ENCODE measurements around the gene MAPK10. TPM values are rescaled to one million over a fixed set of nuclear protein-coding genes. Genes with fewer than 3 reads are reported as not detected.

The MAPK10 gene
- total RNA-seq, 1 experiment from 2014 or later, result 4.7 TPM

- no peaks in the 10 kb centered on the region for H3K79me1 ChIP-seq (ENCODE audit: insufficient read depth, low read depth, low read length, poor library complexity, severe bottlenecking)
- no peaks in the 10 kb centered on the region for H3K79me2 ChIP-seq (ENCODE audit: insufficient read depth, low read length)
- no peak overlapping the region for H3K4ac ChIP-seq (ENCODE audit: low read depth, low read length)
- no peaks in the 10 kb centered on the region for H3K23me2 ChIP-seq (ENCODE audit: insufficient read length, low read depth, low read length, poor library complexity, severe bottlenecking)
- H2BK20ac ChIP-seq (ENCODE audit: low read depth, low read length, poor library complexity, severe bottlenecking), result no peak overlapping the region
- H3T11ph ChIP-seq (ENCODE audit: low read length), result no peak overlapping the region
- H2AFZ ChIP-seq (ENCODE audit: low read length), result no peak overlapping the region
- Mint-ChIP-seq H3K4me1 (no peaks in the 10 kb centered on the region), H3K27ac (no peak overlapping the region), H3K9me3 (peaks cover 4 to 5% of the 10 kb centered on the region in 2 experiments; a peak in 4 of 5 replicates), H3K36me3 (ENCODE audit: insufficient read depth in 1 of 3, low read depth in 3 of 3) (peaks cover 0 to 7% (median 4%) of the 10 kb centered on the region in 3 experiments; a peak in 3 of 7 replicates), H3K27me3 (ENCODE audit: low read depth) (no peaks in the 10 kb centered on the region), H3K4me3 (no peak overlapping the region)
- H4K20me1 ChIP-seq (ENCODE audit: control insufficient read depth, insufficient read depth, insufficient read length), result no peaks in the 10 kb centered on the region
- H2BK5ac ChIP-seq (ENCODE audit: insufficient read length, low read length), result no peak overlapping the region
- H3K4me2 ChIP-seq (ENCODE audit: insufficient read depth, insufficient read length, low read length), result no peak overlapping the region
- no peak overlapping the region for H2AK5ac ChIP-seq (ENCODE audit: insufficient read length, low read length)
- TF ChIP-seq CTCF (conservative IDR thresholded peaks at IDR 0.05), result no peak
- no peak overlapping the region for H3K23ac ChIP-seq (ENCODE audit: insufficient read length, low read depth, low read length)
- no peak overlapping the region for H2BK12ac ChIP-seq (ENCODE audit: insufficient read length, low read depth, low read length)
- no peak overlapping the region for H3K9ac ChIP-seq (ENCODE audit: extremely low read depth, insufficient read length, low read length)
- no peaks in the 10 kb centered on the region for H3K4me1 ChIP-seq (ENCODE audit: insufficient read depth, low read length)
- H2BK120ac ChIP-seq (ENCODE audit: low read depth, low read length, poor library complexity, severe bottlenecking), result no peak overlapping the region
- no peaks in the 10 kb centered on the region for H3K27me3 ChIP-seq (ENCODE audit: insufficient read depth, low read length)
- DNase-seq, result no peak
- H3K18ac ChIP-seq (ENCODE audit: insufficient read length, low read depth, low read length), result no peak overlapping the region
- no peak overlapping the region for H3K56ac ChIP-seq (ENCODE audit: insufficient read length, low read depth, low read length)
- H4K5ac ChIP-seq (ENCODE audit: insufficient read length, low read depth, low read length), result no peak overlapping the region
- no peak overlapping the region for H4K8ac ChIP-seq (replicated peaks; ENCODE audit: insufficient read length, low read depth, low read length)
- no peak overlapping the region for H4K91ac ChIP-seq (ENCODE audit: insufficient read length, low read depth, low read length)
- no peak overlapping the region for H3K27ac ChIP-seq (ENCODE audit: insufficient read length, low read depth, low read length)
- no peaks in the 10 kb centered on the region for H3K9me3 ChIP-seq (ENCODE audit: control insufficient read depth, low read depth, low read length)
- H2BK15ac ChIP-seq (ENCODE audit: low read depth, low read length), result no peak overlapping the region
- no peak overlapping the region for H3K14ac ChIP-seq (ENCODE audit: insufficient read depth, low read length)
Observed at GRCh38 chr4:86178211-86178610, 181.6 kb downstream of the MAPK10 start.
